ENCODE data around the gene UBE3B.
A peak's percentile ranks its signal among the peaks of the same experiment; 100 is the strongest.

The UBE3B gene

GRCh38 chr12:109502332-109502731, 24.9 kb downstream of the UBE3B start:
- Mint-ChIP-seq H3K27ac (no peak overlapping the region), H3K36me3 (ENCODE audit: insufficient read depth) (peaks cover 71% of the 10 kb centered on the region), H3K4me1 (ENCODE audit: low read depth in 2 of 2) (peaks cover 0 to 3% of the 10 kb centered on the region in 2 donors), H3K9me3 (no peaks in the 10 kb centered on the region), H3K4me3 (no peak overlapping the region), H3K27me3 (no peaks in the 10 kb centered on the region)
- no peak for ATAC-seq (replicated peaks)
- no peak for DNase-seq

DNA sequence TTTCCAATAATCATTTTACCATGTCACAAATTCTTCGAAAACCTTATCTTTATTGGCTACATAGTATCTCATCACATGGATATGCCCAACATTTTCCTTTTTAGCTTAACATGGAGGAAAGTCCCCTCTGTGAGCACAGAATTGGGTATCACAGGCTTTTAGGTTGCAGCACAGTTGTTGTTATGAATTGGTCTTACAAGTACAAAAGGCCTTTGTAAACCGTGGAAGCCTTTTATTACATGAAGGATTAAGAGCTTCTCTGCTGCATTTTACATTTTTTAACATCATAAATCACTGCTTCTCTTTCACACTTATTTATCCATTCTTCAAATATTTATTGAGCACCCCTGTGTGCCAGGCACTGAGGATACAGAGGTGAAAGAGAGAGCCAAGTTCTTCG, 26.2 kb downstream of the UBE3B start:
- H3K4me1 Mint-ChIP-seq (ENCODE audit: low read depth in 2 of 2) = peaks cover 0 to 3% of the 10 kb centered on the region in 2 donors
- H3K4me3 Mint-ChIP-seq = no peak overlapping the region
- H3K36me3 Mint-ChIP-seq (ENCODE audit: insufficient read depth) = peaks cover 63% of the 10 kb centered on the region
- no peaks in the 10 kb centered on the region for H3K27me3 Mint-ChIP-seq
- DNase-seq = no peak
- H3K27ac Mint-ChIP-seq = no peak overlapping the region
- H3K9me3 Mint-ChIP-seq = no peaks in the 10 kb centered on the region
- ATAC-seq (replicated peaks) = no peak

DNA sequence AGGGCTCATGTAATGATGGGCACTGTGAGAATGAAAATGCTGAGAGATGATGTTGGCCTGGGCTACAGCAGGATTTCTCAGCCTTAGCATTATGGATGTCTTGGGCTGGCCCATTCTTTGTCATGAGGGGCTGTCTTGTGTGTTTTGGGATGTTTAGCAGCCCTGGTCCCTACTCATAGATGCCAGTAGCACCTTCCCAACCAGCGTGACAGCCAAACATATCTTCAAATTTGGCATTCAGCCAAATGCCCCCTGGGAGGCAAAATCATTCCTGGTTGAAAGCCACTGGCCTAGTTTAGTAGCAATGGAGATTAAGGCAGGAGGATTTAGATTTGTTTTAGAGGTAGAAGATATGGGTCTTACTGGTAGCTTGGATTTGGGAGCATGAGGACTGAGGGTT, 26.6 kb downstream of the UBE3B start:
- DNase-seq (no peak), ATAC-seq (replicated peaks) (no peak)
- H3K9me3 Mint-ChIP-seq = no peaks in the 10 kb centered on the region
- no peaks in the 10 kb centered on the region for H3K27me3 Mint-ChIP-seq
- no peak overlapping the region for H3K4me3 Mint-ChIP-seq
- peak overlapping the region in 1 of 2 donors; percentile 8 for H3K27ac Mint-ChIP-seq
- H3K36me3 Mint-ChIP-seq (ENCODE audit: insufficient read depth) = peaks cover 60% of the 10 kb centered on the region
- H3K4me1 Mint-ChIP-seq (ENCODE audit: low read depth in 2 of 2) = peaks cover 0 to 3% of the 10 kb centered on the region in 2 donors

- H3K27me3 Mint-ChIP-seq = no peaks in the 10 kb centered on the region
- no peaks in the 10 kb centered on the region for H3K4me1 Mint-ChIP-seq (ENCODE audit: low read depth in 2 of 2)
- ATAC-seq (replicated peaks) = no peak
- no peaks in the 10 kb centered on the region for H3K9me3 Mint-ChIP-seq
- H3K27ac Mint-ChIP-seq = peak overlapping the region in 1 of 2 donors; percentile 29
- peaks cover 51% of the 10 kb centered on the region for H3K36me3 Mint-ChIP-seq (ENCODE audit: insufficient read depth)
- DNase-seq = no peak
- H3K4me3 Mint-ChIP-seq = no peak overlapping the region
Observed at GRCh38 chr12:109510196-109510595, 32.8 kb downstream of the UBE3B start.

- H3K9me3 Mint-ChIP-seq = no peaks in the 10 kb centered on the region
- H3K27me3 Mint-ChIP-seq = no peaks in the 10 kb centered on the region
- no peak for DNase-seq
- no peak overlapping the region for H3K4me3 Mint-ChIP-seq
- H3K27ac Mint-ChIP-seq = no peak overlapping the region
- no peaks in the 10 kb centered on the region for H3K4me1 Mint-ChIP-seq (ENCODE audit: low read depth in 2 of 2)
- H3K36me3 Mint-ChIP-seq (ENCODE audit: insufficient read depth) = peaks cover 53% of the 10 kb centered on the region
- no peak for ATAC-seq (replicated peaks)
Observed at GRCh38 chr12:109512608-109513007, 35.2 kb downstream of the UBE3B start.

- H3K4me3 Mint-ChIP-seq = no peak overlapping the region
- no peaks in the 10 kb centered on the region for H3K27me3 Mint-ChIP-seq
- no peak for DNase-seq
- no peak for ATAC-seq (replicated peaks)
- peaks cover 55% of the 10 kb centered on the region for H3K36me3 Mint-ChIP-seq (ENCODE audit: insufficient read depth)
- H3K9me3 Mint-ChIP-seq = no peaks in the 10 kb centered on the region
- H3K27ac Mint-ChIP-seq = no peak overlapping the region
- no peaks in the 10 kb centered on the region for H3K4me1 Mint-ChIP-seq (ENCODE audit: low read depth in 2 of 2)
Observed at GRCh38 chr12:109513051-109513450, 35.6 kb downstream of the UBE3B start.

DNA sequence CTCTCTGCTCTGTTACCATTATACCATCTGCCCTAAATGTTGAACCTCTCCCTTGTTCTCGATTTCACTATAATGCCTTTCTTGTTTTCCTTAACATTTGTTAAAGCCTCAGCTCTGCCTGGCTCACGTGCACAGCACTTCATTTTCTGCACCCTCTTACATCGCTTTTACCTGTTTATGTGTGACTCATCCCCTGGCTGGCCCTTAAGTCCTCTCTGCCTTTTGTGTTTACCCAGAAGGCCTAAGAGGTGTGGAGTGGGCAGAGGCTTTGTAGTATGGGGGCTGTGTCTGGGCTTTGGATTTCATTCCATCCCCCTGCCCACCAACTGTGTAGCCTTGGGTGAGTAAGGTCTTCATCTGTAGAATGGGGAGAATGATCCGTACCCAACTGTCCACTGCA, 36.5 kb downstream of the UBE3B start:
- Mint-ChIP-seq H3K27ac (peak overlapping the region in 1 of 2 donors; percentile 52), H3K4me1 (ENCODE audit: low read depth in 2 of 2) (no peaks in the 10 kb centered on the region), H3K36me3 (ENCODE audit: insufficient read depth) (peaks cover 57% of the 10 kb centered on the region), H3K9me3 (no peaks in the 10 kb centered on the region), H3K4me3 (no peak overlapping the region), H3K27me3 (no peaks in the 10 kb centered on the region)
- no peak for DNase-seq
- ATAC-seq (replicated peaks) = no peak

DNA sequence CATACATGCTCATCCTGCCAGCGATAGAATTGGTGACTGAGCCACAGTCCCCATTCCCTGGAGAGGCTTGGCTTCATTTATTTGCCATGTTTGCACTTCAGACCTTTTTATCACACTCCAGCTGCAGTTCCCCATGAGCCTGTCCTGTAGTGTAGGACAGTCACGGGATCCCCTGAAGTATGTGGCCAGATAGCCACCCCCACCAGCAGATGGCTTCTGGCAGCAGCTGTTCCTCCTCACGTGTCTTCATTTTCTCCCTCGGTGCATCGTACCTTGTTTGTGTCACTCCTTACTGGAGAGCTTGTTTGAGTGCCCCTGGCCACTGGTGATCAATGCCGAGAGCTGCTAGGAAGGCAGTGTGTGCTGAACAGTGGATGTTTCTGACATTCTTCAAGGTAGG, 40.2 kb downstream of the UBE3B start:
- Mint-ChIP-seq H3K36me3 (ENCODE audit: insufficient read depth) (peaks cover 58% of the 10 kb centered on the region), H3K4me1 (ENCODE audit: low read depth in 2 of 2) (no peaks in the 10 kb centered on the region), H3K4me3 (no peak overlapping the region), H3K9me3 (no peaks in the 10 kb centered on the region), H3K27me3 (no peaks in the 10 kb centered on the region), H3K27ac (peak overlapping the region in 1 of 2 donors; percentile 42)
- DNase-seq = no peak
- ATAC-seq (replicated peaks) = no peak

GRCh38 chr12:109518820-109519665, 41.6 kb downstream of the UBE3B start:
- no peak overlapping the region for H3K4me3 Mint-ChIP-seq
- peak overlapping the region in 1 of 2 donors; percentile 29 for H3K27ac Mint-ChIP-seq
- H3K27me3 Mint-ChIP-seq = no peaks in the 10 kb centered on the region
- no peaks in the 10 kb centered on the region for H3K9me3 Mint-ChIP-seq
- ATAC-seq (replicated peaks) (no peak), DNase-seq (peak; percentile 49 to 61 (median 53))
- no peaks in the 10 kb centered on the region for H3K4me1 Mint-ChIP-seq (ENCODE audit: low read depth in 2 of 2)
- H3K36me3 Mint-ChIP-seq (ENCODE audit: insufficient read depth) = peaks cover 60% of the 10 kb centered on the region

GRCh38 chr12:109519787-109520186, 42.4 kb downstream of the UBE3B start:
- no peaks in the 10 kb centered on the region for H3K4me1 Mint-ChIP-seq (ENCODE audit: low read depth in 2 of 2)
- H3K9me3 Mint-ChIP-seq = no peaks in the 10 kb centered on the region
- no peak overlapping the region for H3K4me3 Mint-ChIP-seq
- DNase-seq (no peak), ATAC-seq (replicated peaks) (no peak)
- H3K27me3 Mint-ChIP-seq = no peaks in the 10 kb centered on the region
- H3K36me3 Mint-ChIP-seq (ENCODE audit: insufficient read depth) = peaks cover 59% of the 10 kb centered on the region
- no peak overlapping the region for H3K27ac Mint-ChIP-seq

GRCh38 chr12:109521831-109522230, 44.4 kb downstream of the UBE3B start:
- no peak for DNase-seq
- Mint-ChIP-seq H3K9me3 (no peaks in the 10 kb centered on the region), H3K27ac (peak overlapping the region in 1 of 2 donors; percentile 49), H3K4me1 (ENCODE audit: low read depth in 2 of 2) (no peaks in the 10 kb centered on the region), H3K36me3 (ENCODE audit: insufficient read depth) (peaks cover 60% of the 10 kb centered on the region), H3K4me3 (no peak overlapping the region), H3K27me3 (no peaks in the 10 kb centered on the region)
- no peak for ATAC-seq (replicated peaks)

- peaks cover 52% of the 10 kb centered on the region for H3K36me3 Mint-ChIP-seq (ENCODE audit: insufficient read depth)
- H3K27ac Mint-ChIP-seq = peak overlapping the region in 1 of 2 donors; percentile 32
- ATAC-seq (replicated peaks) = no peak
- H3K4me1 Mint-ChIP-seq (ENCODE audit: low read depth in 2 of 2) = no peaks in the 10 kb centered on the region
- DNase-seq = no peak
- no peak overlapping the region for H3K4me3 Mint-ChIP-seq
- no peaks in the 10 kb centered on the region for H3K9me3 Mint-ChIP-seq
- H3K27me3 Mint-ChIP-seq = no peaks in the 10 kb centered on the region
Observed at GRCh38 chr12:109523071-109523470, 45.6 kb downstream of the UBE3B start.

DNA sequence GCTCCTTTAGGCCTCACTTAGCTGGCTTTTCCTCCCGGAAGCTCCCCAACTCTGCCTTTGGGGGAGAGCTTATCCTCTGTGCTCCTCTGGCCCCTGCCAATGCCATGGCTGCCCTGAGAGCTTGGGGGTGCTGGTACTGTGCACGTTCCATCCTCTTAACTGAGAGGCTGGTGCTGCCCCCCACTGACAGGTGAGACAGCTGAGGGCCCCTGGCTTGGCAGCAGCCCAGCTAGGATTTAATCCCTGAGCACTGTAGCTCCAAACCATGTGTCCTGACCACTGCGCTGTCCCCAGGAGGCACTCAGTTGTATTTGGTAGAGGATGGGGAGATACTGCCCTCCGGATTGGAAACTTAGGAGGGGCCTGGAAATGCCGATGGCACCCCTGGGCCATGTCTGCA, 46.1 kb downstream of the UBE3B start:
- Mint-ChIP-seq H3K27me3 (no peaks in the 10 kb centered on the region), H3K9me3 (no peaks in the 10 kb centered on the region), H3K4me1 (ENCODE audit: low read depth in 2 of 2) (no peaks in the 10 kb centered on the region), H3K4me3 (no peak overlapping the region), H3K36me3 (ENCODE audit: insufficient read depth) (peaks cover 52% of the 10 kb centered on the region), H3K27ac (peak overlapping the region in 1 of 2 donors; percentile 32)
- no peak for ATAC-seq (replicated peaks)
- DNase-seq = no peak

- H3K27me3 Mint-ChIP-seq = no peaks in the 10 kb centered on the region
- H3K36me3 Mint-ChIP-seq (ENCODE audit: insufficient read depth) = peaks cover 52% of the 10 kb centered on the region
- H3K4me3 Mint-ChIP-seq = no peak overlapping the region
- DNase-seq = no peak
- H3K4me1 Mint-ChIP-seq (ENCODE audit: low read depth in 2 of 2) = no peaks in the 10 kb centered on the region
- ATAC-seq (replicated peaks) = no peak
- H3K27ac Mint-ChIP-seq = peak overlapping the region in 1 of 2 donors; percentile 57
- H3K9me3 Mint-ChIP-seq = no peaks in the 10 kb centered on the region
Observed at GRCh38 chr12:109524466-109525278, 47.2 kb downstream of the UBE3B start.
